Left ventricle myocardium inferior (tissue), 1 donor: ENCODE results near the gene PARP8. TPM values are rescaled to one million over a fixed set of nuclear protein-coding genes. Genes with fewer than 3 reads are reported as not detected.
"Not testable (repeated sequence)": the region's sequence is repeated elsewhere in the genome, so short reads cannot be mapped to it uniquely, and the experiment has no call there.

Experiments used
- DNase-seq: peaks from one replicate; pipeline ENCODE4 v3.0.0-alpha.2; 2020
- H3K27ac ChIP-seq: fragments of 200-600 bp; replicated peaks from 2 replicates; pipeline ENCODE4 v1.8.0; 2021
- H3K27me3 ChIP-seq: fragments of 200-600 bp; 2 replicates; pipeline ENCODE4 v1.8.0; 2021; ENCODE audit warnings: low read depth
- H3K36me3 ChIP-seq: fragments of 200-600 bp; 2 replicates; pipeline ENCODE4 v1.8.0; 2021
- H3K4me1 ChIP-seq: fragments of 200-600 bp; 2 replicates; pipeline ENCODE4 v1.8.0; 2021
- H3K4me3 ChIP-seq: fragments of 200-600 bp; 2 replicates; pipeline ENCODE4 v1.8.0; 2021; ENCODE audit warnings: mild to moderate bottlenecking, moderate library complexity
- H3K9me3 ChIP-seq: fragments of 200-600 bp; replicated peaks from 2 replicates; pipeline ENCODE4 v1.8.0; 2021
- intact Hi-C: fragments of 100-400 bp; cut with micrococcal nuclease; formaldehyde crosslinking; loops from one replicate; pipeline ENCODE4 v1.11.0; 2022
- total RNA-seq: library from RNA; stranded (reverse); fragmentation: NEBNext Ultra II Directional; extraction: Animal tissue kit (Norgen Biotek cat#: 25700); gene quantifications from one replicate; pipeline ENCODE4 v1.2.1, GENCODE V29; 2021
- TF ChIP-seq, protein P1 (sequence below): fragments of 200-600 bp; IDR thresholded peaks from 2 replicates; pipeline ENCODE4 v1.8.0; 2021; ENCODE audit warnings: antibody characterized with exemption, mild to moderate bottlenecking, borderline replicate concordance
- donor health status: DM: no; HTN: yes; CAD: no; lungs with severe emphysema.

PARP8 gene
- total RNA-seq, 1 donor from 2014 or later, result 6.6 TPM

DNA sequence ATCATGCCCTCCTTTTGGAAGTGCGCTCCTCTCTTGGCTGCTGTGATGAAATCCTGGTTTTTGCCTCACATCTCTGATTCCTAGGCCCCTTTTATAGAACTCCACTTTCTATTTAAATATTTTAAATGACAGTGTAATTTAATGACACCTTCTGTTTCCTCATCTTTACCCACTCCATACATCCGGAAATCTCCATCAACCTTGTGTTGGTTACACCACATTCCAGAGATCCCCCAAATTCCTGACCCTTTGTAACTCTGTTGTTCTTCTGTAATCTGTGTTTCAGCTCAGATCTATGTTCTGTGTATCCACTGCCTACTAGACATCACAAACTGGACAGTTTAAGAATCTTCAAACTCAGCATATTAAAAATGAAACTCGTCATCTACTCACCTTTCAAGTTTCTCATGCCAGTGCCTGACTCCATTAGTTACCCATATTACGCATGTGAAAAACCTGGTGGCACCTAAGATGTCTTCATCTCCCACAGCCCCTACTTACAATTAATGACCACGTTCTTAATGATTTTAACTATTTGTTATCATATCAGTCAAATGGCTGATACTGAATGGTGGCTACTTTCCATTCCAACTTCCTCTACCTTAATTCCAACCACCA, 25.1 kb downstream of the PARP8 start:
- H3K9me3 ChIP-seq, result no peaks in the 10 kb centered on the region
- no peaks in the 10 kb centered on the region for H3K36me3 ChIP-seq
- TF ChIP-seq, protein P1, sequence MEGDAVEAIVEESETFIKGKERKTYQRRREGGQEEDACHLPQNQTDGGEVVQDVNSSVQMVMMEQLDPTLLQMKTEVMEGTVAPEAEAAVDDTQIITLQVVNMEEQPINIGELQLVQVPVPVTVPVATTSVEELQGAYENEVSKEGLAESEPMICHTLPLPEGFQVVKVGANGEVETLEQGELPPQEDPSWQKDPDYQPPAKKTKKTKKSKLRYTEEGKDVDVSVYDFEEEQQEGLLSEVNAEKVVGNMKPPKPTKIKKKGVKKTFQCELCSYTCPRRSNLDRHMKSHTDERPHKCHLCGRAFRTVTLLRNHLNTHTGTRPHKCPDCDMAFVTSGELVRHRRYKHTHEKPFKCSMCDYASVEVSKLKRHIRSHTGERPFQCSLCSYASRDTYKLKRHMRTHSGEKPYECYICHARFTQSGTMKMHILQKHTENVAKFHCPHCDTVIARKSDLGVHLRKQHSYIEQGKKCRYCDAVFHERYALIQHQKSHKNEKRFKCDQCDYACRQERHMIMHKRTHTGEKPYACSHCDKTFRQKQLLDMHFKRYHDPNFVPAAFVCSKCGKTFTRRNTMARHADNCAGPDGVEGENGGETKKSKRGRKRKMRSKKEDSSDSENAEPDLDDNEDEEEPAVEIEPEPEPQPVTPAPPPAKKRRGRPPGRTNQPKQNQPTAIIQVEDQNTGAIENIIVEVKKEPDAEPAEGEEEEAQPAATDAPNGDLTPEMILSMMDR, result no peak
- intact Hi-C loops, result no loop called here
- H3K4me3 ChIP-seq, result no peak overlapping the region
- no peak for DNase-seq
- H3K4me1 ChIP-seq, result no peaks in the 10 kb centered on the region
- no peaks in the 10 kb centered on the region for H3K27me3 ChIP-seq
- no peak overlapping the region for H3K27ac ChIP-seq

- H3K4me3 ChIP-seq, result no peak overlapping the region
- TF ChIP-seq, protein P1, result no peak
- H3K36me3 ChIP-seq, result no peaks in the 10 kb centered on the region
- DNase-seq, result no peak
- H3K4me1 ChIP-seq, result no peaks in the 10 kb centered on the region
- intact Hi-C loops, result no loop called here
- no peaks in the 10 kb centered on the region for H3K27me3 ChIP-seq
- no peak overlapping the region for H3K27ac ChIP-seq
- H3K9me3 ChIP-seq, result no peaks in the 10 kb centered on the region
Measured at GRCh38 chr5:50694027-50694590, 27.7 kb downstream of the PARP8 start.

- intact Hi-C loops, H3K9me3 ChIP-seq, H3K4me3 ChIP-seq, H3K4me1 ChIP-seq, H3K27ac ChIP-seq, DNase-seq, H3K36me3 ChIP-seq, H3K27me3 ChIP-seq: not testable (repeated sequence)
Measured at GRCh38 chr5:50694626-50695025, 28.2 kb downstream of the PARP8 start.

- Histone ChIP-seq H3K27me3 (no peaks in the 10 kb centered on the region), H3K4me1 (no peaks in the 10 kb centered on the region), H3K36me3 (no peaks in the 10 kb centered on the region), H3K4me3 (no peak overlapping the region), H3K9me3 (no peaks in the 10 kb centered on the region), H3K27ac (no peak overlapping the region)
- TF ChIP-seq, protein P1, result no peak
- no peak for DNase-seq
- intact Hi-C loops, result no loop called here
Measured at GRCh38 chr5:50697739-50698138, 31.3 kb downstream of the PARP8 start.

GRCh38 chr5:50699737-50700136, 33.3 kb downstream of the PARP8 start:
- H3K9me3 ChIP-seq, result no peaks in the 10 kb centered on the region
- H3K36me3 ChIP-seq, result no peaks in the 10 kb centered on the region
- no peaks in the 10 kb centered on the region for H3K27me3 ChIP-seq
- no peaks in the 10 kb centered on the region for H3K4me1 ChIP-seq
- no peak for DNase-seq
- intact Hi-C loops, result no loop called here
- TF ChIP-seq, protein P1, result no peak
- H3K27ac ChIP-seq, result no peak overlapping the region
- no peak overlapping the region for H3K4me3 ChIP-seq

- no peaks in the 10 kb centered on the region for H3K27me3 ChIP-seq
- H3K4me1 ChIP-seq, result no peaks in the 10 kb centered on the region
- H3K4me3 ChIP-seq, result no peak overlapping the region
- no peaks in the 10 kb centered on the region for H3K36me3 ChIP-seq
- no peaks in the 10 kb centered on the region for H3K9me3 ChIP-seq
- no peak overlapping the region for H3K27ac ChIP-seq
- intact Hi-C loops, result no loop called here
- TF ChIP-seq, protein P1, result no peak
- DNase-seq, result no peak
Measured at GRCh38 chr5:50700706-50701105, 34.3 kb downstream of the PARP8 start.
